Fibroblast of lung (primary cell): ENCODE measurements around the gene PEX12. TPM values are rescaled to one million over a fixed set of nuclear protein-coding genes. Genes with fewer than 3 reads are reported as not detected.
A peak's percentile ranks its signal among the peaks of the same experiment; 100 is the strongest.

Experiments
- DNase-seq, 2 donors: peaks; one replicate each; pipeline versions ENCODE4 v3.0.0 to v3.0.0-alpha.2; 2010; ENCODE audit warnings: low read depth in 2 of 2
- H2AFZ ChIP-seq: 2 replicates; pipeline ENCODE4 v1.5.1; 2012; ENCODE audit warnings: low read length, control low read depth, inconsistent platforms
- H3K27ac ChIP-seq: 2 replicates; pipeline ENCODE4 v1.5.1; 2011; ENCODE audit warnings: low read length, control low read depth; ENCODE audit not compliant: insufficient read depth
- H3K27me3 ChIP-seq: 2 replicates; pipeline ENCODE4 v1.5.1; 2011; ENCODE audit warnings: mild to moderate bottlenecking, low read length; ENCODE audit not compliant: control insufficient read depth, insufficient read depth
- H3K36me3 ChIP-seq: 2 replicates; pipeline ENCODE4 v1.5.1; 2011; ENCODE audit warnings: low read length; ENCODE audit not compliant: control insufficient read depth, insufficient read depth
- H3K4me1 ChIP-seq: 2 replicates; pipeline ENCODE4 v1.5.1; 2011; ENCODE audit warnings: low read length; ENCODE audit not compliant: control insufficient read depth, insufficient read depth; ENCODE audit errors: extremely low read depth
- H3K4me2 ChIP-seq: 2 replicates; pipeline ENCODE4 v1.5.1; 2011; ENCODE audit warnings: low read length, control low read depth; ENCODE audit not compliant: insufficient read depth; ENCODE audit errors: extremely low read depth
- H3K4me3 ChIP-seq, 4 experiments: fragments of 200-600 bp in 1 of 4; sonication (generic) in 1 of 4; replicated peaks in 1 of 4; 2 replicates each; pipeline ENCODE4 v1.5.1; 2011 to 2016; ENCODE audit warnings: low read length in 4 of 4, low read depth in 3 of 4, mild to moderate bottlenecking in 3 of 4, control low read depth in 2 of 4, inconsistent platforms in 1 of 4, mixed read lengths in 1 of 4; ENCODE audit not compliant: insufficient read depth in 1 of 4; ENCODE audit errors: control extremely low read depth in 1 of 4
- H3K79me2 ChIP-seq: 2 replicates; pipeline ENCODE4 v1.5.1; 2012; ENCODE audit warnings: mild to moderate bottlenecking, low read length, inconsistent platforms; ENCODE audit not compliant: control insufficient read depth, insufficient read depth
- H3K9ac ChIP-seq: 2 replicates; pipeline ENCODE4 v1.5.1; 2011; ENCODE audit warnings: mild to moderate bottlenecking, low read length, control low read depth; ENCODE audit not compliant: insufficient read depth
- H3K9me3 ChIP-seq: 2 replicates; pipeline ENCODE4 v1.5.1; 2012; ENCODE audit warnings: low read depth, low read length; ENCODE audit not compliant: control insufficient read depth, insufficient read depth
- H4K20me1 ChIP-seq: 2 replicates; pipeline ENCODE4 v1.5.1; 2011; ENCODE audit warnings: low read length; ENCODE audit not compliant: control insufficient read depth, insufficient read depth; ENCODE audit errors: extremely low read depth
- EZH2 ChIP-seq: IDR thresholded peaks from 2 replicates; pipeline ENCODE4 v1.5.1; 2012; ENCODE audit warnings: low read length, control low read depth, mild to moderate bottlenecking; ENCODE audit errors: missing control alignments
- polyA plus RNA-seq, 2 donors: library from polyadenylated mRNA; depleted of rRNA in 1 of 2; stranded (reverse) in 1 of 2; unstranded in 1 of 2; fragments of >200 nt; gene quantifications; 2 replicates each; pipeline ENCODE4 v1.2.1, GENCODE V29; 2011 to 2012; ENCODE audit warnings: missing spikeins in 1 of 2
- total RNA-seq: library from RNA; depleted of rRNA; stranded (reverse); fragments of >200 nt; gene quantifications from 2 replicates; pipeline ENCODE4 v1.2.1, GENCODE V29; 2014
- TF ChIP-seq, protein P1 (sequence below), 2 donors: IDR thresholded peaks in 1 of 2; conservative IDR thresholded peaks in 1 of 2; 1 replicate in 1 of 2; 2 replicates in 1 of 2; pipeline ENCODE4 v1.5.1; 2011 to 2012; ENCODE audit warnings: low read length in 2 of 2, control low read depth in 1 of 2, inconsistent platforms in 1 of 2, low read depth in 1 of 2, mild to moderate bottlenecking in 1 of 2

The PEX12 gene
- total and polyA plus RNA-seq, 2 donors (not counting 1 experiment from before 2014, with no cell fraction given): 7.1 to 9.5 TPM

DNA sequence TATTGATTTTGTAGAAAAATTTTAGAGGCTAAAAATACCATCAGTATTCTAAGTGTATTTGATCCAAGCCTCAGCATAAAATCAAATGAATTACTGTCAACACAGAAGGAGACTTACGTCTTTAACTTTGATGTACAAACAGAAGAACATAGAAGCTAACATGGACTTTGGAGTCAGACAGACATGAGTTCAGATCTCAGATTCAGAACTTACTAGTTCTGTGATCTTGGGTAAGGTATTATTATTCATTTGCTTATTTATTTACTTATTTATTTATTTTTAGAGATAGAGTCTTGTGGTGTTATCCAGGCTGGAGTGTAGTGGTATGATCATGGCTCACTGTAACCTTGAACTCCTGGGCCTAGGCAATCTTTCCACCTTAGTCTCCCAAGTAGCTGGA lies 36.9 kb downstream of the PEX12 start:
- Histone ChIP-seq H3K9me3 (no peaks in the 10 kb centered on the region), H3K27ac (peak overlapping the region; percentile 72), H3K36me3 (no peaks in the 10 kb centered on the region), H4K20me1 (no peaks in the 10 kb centered on the region), H3K4me1 (peaks cover 3% of the 10 kb centered on the region), H2AFZ (peak overlapping the region; percentile 96), H3K4me3 (peak overlapping the region; percentile 39 to 48 (median 44)), H3K27me3 (no peaks in the 10 kb centered on the region), H3K79me2 (no peaks in the 10 kb centered on the region), H3K9ac (peak overlapping the region; percentile 20), H3K4me2 (peak overlapping the region; percentile 95)
- DNase-seq: no peak
- TF ChIP-seq, protein P1, sequence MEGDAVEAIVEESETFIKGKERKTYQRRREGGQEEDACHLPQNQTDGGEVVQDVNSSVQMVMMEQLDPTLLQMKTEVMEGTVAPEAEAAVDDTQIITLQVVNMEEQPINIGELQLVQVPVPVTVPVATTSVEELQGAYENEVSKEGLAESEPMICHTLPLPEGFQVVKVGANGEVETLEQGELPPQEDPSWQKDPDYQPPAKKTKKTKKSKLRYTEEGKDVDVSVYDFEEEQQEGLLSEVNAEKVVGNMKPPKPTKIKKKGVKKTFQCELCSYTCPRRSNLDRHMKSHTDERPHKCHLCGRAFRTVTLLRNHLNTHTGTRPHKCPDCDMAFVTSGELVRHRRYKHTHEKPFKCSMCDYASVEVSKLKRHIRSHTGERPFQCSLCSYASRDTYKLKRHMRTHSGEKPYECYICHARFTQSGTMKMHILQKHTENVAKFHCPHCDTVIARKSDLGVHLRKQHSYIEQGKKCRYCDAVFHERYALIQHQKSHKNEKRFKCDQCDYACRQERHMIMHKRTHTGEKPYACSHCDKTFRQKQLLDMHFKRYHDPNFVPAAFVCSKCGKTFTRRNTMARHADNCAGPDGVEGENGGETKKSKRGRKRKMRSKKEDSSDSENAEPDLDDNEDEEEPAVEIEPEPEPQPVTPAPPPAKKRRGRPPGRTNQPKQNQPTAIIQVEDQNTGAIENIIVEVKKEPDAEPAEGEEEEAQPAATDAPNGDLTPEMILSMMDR (conservative IDR thresholded peaks at IDR 0.05 in 1 of 2, IDR thresholded peaks at IDR 0.05 in 1 of 2; ENCODE audit: low read depth in 1 of 2, low read length in 2 of 2): no peak
- no peak for TF ChIP-seq EZH2

DNA sequence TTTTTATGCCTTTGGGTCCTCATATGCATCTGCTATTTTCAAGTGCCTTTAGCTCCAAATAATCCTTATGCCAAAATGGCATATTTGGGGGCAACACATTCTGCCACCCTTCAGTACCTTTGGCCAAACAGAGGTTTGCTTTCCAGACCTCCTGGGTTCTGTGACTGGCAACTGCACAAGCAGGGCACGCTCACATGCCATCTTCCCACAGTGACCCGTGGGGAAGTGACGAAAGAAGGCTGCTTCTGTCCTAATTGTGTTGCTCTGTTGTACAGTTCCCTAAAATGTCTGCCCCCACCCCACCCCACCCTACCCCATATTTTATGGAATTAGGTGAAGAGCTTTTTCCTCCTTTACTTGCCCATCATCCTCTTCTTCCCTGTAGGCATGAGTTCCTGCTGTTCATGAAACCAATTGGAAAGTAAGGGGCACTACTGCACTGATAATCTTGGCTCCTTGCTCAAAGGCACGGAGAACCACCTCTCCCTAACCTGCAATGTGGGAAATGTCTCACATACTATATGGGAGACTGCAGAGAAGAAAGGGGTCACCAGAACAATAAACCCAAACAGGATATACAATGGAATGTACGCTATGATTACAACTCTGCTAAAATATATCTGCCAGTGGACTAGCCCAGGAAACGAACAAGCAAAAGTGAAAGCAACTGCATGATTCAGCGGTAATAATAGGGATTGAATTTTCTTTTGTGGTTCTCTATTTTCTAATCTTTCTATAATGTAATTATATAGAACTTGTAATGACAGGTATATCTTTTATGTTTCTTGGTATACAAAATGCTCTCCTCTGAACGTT lies 37.6 kb downstream of the PEX12 start:
- Histone ChIP-seq H3K9ac (peak overlapping the region; percentile 11), H3K27ac (peak overlapping the region; percentile 72), H3K4me3 (peak overlapping the region; percentile 39 to 48 (median 44))

DNA sequence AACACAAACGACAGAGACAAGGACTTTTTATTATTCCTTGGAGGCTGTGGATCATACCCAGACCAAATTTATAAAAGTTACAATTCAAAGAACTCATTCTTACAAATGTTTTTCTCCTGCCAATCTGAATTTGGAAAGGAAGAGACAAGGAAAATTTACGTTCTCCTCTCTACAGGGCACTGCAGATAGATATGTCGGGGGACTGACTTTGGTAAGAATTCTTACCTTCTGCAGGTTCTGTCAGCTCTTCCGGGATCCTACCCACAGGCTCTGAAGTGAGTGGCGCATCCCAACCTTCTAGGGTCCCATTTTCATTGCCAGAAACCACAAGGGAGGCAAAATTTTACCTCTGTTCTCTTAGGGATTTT lies 38.7 kb downstream of the PEX12 start:
- Histone ChIP-seq H3K4me3 (no peak overlapping the region), H3K4me2 (peak overlapping the region; percentile 68), H3K27ac (no peak overlapping the region), H3K9ac (no peak overlapping the region), H4K20me1 (no peaks in the 10 kb centered on the region), H3K79me2 (no peaks in the 10 kb centered on the region), H3K27me3 (no peaks in the 10 kb centered on the region), H3K4me1 (peaks cover 3% of the 10 kb centered on the region), H3K36me3 (no peaks in the 10 kb centered on the region), H2AFZ (peak overlapping the region; percentile 81), H3K9me3 (no peaks in the 10 kb centered on the region)
- TF ChIP-seq, protein P1 (conservative IDR thresholded peaks at IDR 0.05 in 1 of 2, IDR thresholded peaks at IDR 0.05 in 1 of 2; ENCODE audit: low read depth in 1 of 2, low read length in 2 of 2): no peak
- no peak for TF ChIP-seq EZH2
- DNase-seq: no peak

More for the DNA sequence above, 37.6 kb downstream of the PEX12 start:
- Histone ChIP-seq H3K27me3 (no peaks in the 10 kb centered on the region), H3K79me2 (no peaks in the 10 kb centered on the region), H3K4me2 (peak overlapping the region; percentile 95), H3K36me3 (no peaks in the 10 kb centered on the region), H3K4me1 (peaks cover 3% of the 10 kb centered on the region), H4K20me1 (no peaks in the 10 kb centered on the region), H3K9me3 (no peaks in the 10 kb centered on the region), H2AFZ (peak overlapping the region; percentile 96)
- TF ChIP-seq, protein P1 (conservative IDR thresholded peaks at IDR 0.05 in 1 of 2, IDR thresholded peaks at IDR 0.05 in 1 of 2; ENCODE audit: low read depth in 1 of 2, low read length in 2 of 2): no peak
- TF ChIP-seq EZH2: no peak
- peak; percentile 15 to 59 for DNase-seq
